Measurements from ENCODE around the gene XPC. TPM values are rescaled to one million over a fixed set of nuclear protein-coding genes. Genes with fewer than 3 reads are reported as not detected.

Gene XPC
- total and polyA plus RNA-seq, 12 donors = 7.3 to 15.8 (median 9.8) TPM

DNA sequence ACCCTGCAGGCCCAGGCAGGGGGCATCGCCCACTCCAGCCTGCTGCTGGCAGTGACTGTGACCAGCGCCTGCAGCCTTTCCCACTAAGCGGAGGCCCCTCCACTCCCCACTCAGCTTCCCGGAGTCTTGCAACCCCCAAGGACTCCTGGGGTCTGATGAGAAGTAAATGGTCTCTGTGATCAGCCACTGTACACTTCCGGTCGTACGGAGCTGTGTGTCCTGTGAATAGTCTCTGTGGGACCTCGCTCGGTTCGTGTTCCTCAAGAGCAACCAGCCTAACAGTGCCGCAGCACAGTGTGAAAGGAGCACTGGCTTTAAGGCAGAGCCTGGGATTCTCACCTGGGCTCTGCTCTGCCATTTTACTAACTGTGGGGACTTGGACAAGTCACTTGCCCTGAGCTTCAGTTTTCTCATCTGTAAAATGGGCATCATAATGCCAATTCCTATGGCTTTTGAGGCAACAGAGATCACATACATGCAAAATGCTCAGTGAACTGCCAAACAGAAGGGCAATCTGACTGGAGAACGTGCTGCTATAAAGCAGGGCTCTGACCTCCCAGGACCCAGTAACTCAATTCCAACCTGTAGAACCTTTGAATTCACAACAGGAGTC, 26.8 kb downstream of the XPC start:
- Histone ChIP-seq H3K4me3 (no peak overlapping the region), H3K9me3 (no peaks in the 10 kb centered on the region), H3K4me1 (peaks cover 0 to 11% (median 0%) of the 10 kb centered on the region in 9 donors), H3K27ac (no peak overlapping the region), H3K27me3 (no peaks in the 10 kb centered on the region), H3K36me3 (peaks cover 0 to 95% (median 44%) of the 10 kb centered on the region in 9 donors)
- 90 to 91% methylated on average over 12 of the region's 12 CpGs for WGBS, 2 donors
- TF ChIP-seq, protein P1, sequence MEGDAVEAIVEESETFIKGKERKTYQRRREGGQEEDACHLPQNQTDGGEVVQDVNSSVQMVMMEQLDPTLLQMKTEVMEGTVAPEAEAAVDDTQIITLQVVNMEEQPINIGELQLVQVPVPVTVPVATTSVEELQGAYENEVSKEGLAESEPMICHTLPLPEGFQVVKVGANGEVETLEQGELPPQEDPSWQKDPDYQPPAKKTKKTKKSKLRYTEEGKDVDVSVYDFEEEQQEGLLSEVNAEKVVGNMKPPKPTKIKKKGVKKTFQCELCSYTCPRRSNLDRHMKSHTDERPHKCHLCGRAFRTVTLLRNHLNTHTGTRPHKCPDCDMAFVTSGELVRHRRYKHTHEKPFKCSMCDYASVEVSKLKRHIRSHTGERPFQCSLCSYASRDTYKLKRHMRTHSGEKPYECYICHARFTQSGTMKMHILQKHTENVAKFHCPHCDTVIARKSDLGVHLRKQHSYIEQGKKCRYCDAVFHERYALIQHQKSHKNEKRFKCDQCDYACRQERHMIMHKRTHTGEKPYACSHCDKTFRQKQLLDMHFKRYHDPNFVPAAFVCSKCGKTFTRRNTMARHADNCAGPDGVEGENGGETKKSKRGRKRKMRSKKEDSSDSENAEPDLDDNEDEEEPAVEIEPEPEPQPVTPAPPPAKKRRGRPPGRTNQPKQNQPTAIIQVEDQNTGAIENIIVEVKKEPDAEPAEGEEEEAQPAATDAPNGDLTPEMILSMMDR (IDR thresholded peaks at IDR 0.05) = no peak
- DNase-seq (no peak), ATAC-seq (no peak)
- intact Hi-C loops (cut with DNase I) = no loop called here

GRCh38 chr3:14150491-14151230, 27.7 kb downstream of the XPC start:
- DNase-seq = no peak
- Histone ChIP-seq H3K36me3 (peaks cover 0 to 95% (median 44%) of the 10 kb centered on the region in 9 donors), H3K4me1 (peaks cover 0 to 19% (median 2%) of the 10 kb centered on the region in 9 donors), H3K27ac (no peak overlapping the region), H3K9me3 (no peaks in the 10 kb centered on the region), H3K27me3 (no peaks in the 10 kb centered on the region), H3K4me3 (no peak overlapping the region)
- intact Hi-C loops (cut with DNase I) = no loop called here
- ATAC-seq = no peak
- TF ChIP-seq, protein P1 (IDR thresholded peaks at IDR 0.05) = no peak
- 96 to 97% methylated on average over 9 of the region's 9 CpGs for WGBS, 2 donors

GRCh38 chr3:14150078-14150477, 28.3 kb downstream of the XPC start:
- WGBS, 2 donors = 92 to 95% methylated on average over 9 of the region's 9 CpGs
- peaks cover 0 to 92% (median 42%) of the 10 kb centered on the region in 9 donors for H3K36me3 ChIP-seq

More at GRCh38 chr3:14150078-14150477, 28.3 kb downstream of the XPC start:
- TF ChIP-seq, protein P1 (IDR thresholded peaks at IDR 0.05) = no peak
- H3K27ac ChIP-seq = no peak overlapping the region
- intact Hi-C loops (cut with DNase I) = no loop called here
- peaks cover 4 to 25% (median 8%) of the 10 kb centered on the region in 9 donors for H3K4me1 ChIP-seq
- no peak for ATAC-seq
- H3K4me3 ChIP-seq = no peak overlapping the region
- DNase-seq = no peak
- no peaks in the 10 kb centered on the region for H3K9me3 ChIP-seq
- H3K27me3 ChIP-seq = no peaks in the 10 kb centered on the region
